Progenitor cell of endocrine pancreas (in vitro differentiated cells): ENCODE results near the gene SERPINB6. TPM values are rescaled to one million over a fixed set of nuclear protein-coding genes. Genes with fewer than 3 reads are reported as not detected.

Source experiments
- DNase-seq: peaks from one replicate; pipeline ENCODE4 v3.0.0; 2021; ENCODE audit warnings: low spot score; ENCODE audit not compliant: unreplicated experiment
- H3K27ac Mint-ChIP-seq: 2 replicates; pipeline ENCODE4 v1.8.0; 2021; ENCODE audit warnings: mild to moderate bottlenecking, moderate library complexity, mixed read lengths
- H3K27me3 Mint-ChIP-seq: 2 replicates; pipeline ENCODE4 v1.8.0; 2021; ENCODE audit warnings: mixed read lengths
- H3K36me3 Mint-ChIP-seq: 2 replicates; pipeline ENCODE4 v1.8.0; 2022; ENCODE audit warnings: mixed read lengths; ENCODE audit not compliant: insufficient read depth
- H3K4me1 Mint-ChIP-seq: 2 replicates; pipeline ENCODE4 v1.8.0; 2021; ENCODE audit warnings: low read depth, mixed read lengths
- H3K4me3 Mint-ChIP-seq: 2 replicates; pipeline ENCODE4 v1.8.0; 2021; ENCODE audit warnings: low read depth, mild to moderate bottlenecking, moderate library complexity, mixed read lengths
- H3K9me3 Mint-ChIP-seq: 2 replicates; pipeline ENCODE4 v1.8.0; 2021; ENCODE audit warnings: low read depth, mixed read lengths
- total RNA-seq: library from RNA; stranded (reverse); gene quantifications from 2 replicates; pipeline ENCODE4 v1.2.1, GENCODE V29; 2021
- TF ChIP-seq, protein P1 (sequence below): fragments of 200-600 bp; sonication (generic); IDR thresholded peaks from one replicate; pipeline ENCODE4 v1.5.0; 2021; ENCODE audit warnings: antibody characterized with exemption, mild to moderate bottlenecking; ENCODE audit not compliant: unreplicated experiment

Gene SERPINB6
- total RNA-seq, 1 donor from 2014 or later: 226 TPM

DNA sequence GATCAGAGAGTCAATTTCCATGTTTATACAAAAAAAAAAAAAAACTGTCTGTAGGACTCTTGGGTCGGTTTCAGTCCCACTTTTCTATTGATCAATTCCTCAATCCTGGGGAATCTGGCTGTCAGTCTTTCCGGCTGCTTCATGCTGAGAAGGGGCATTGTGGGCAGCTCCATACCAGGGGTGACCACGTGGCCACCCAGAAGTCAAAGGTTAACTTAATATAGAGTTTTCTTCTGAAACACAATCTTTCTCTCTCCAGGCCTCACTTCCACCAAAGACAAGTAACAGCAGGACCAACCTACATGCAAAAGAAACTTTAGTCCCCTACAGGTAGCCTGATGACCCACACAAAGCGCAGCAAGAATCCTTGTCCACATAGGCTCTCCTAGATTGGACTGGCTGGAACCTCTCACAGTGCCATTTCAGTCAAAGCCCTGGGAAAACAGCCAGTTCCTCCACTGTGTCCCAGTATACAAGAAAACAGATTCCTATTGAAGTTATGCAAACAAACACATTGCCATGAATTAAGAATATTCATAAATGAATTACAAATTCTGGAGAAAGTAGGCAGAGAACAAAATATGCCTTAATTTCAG is 49.7 kb downstream of the SERPINB6 start:
- Mint-ChIP-seq H3K4me1 (peaks cover 31% of the 10 kb centered on the region), H3K9me3 (peaks cover 3% of the 10 kb centered on the region), H3K27me3 (no peaks in the 10 kb centered on the region), H3K27ac (peak overlapping the region; percentile 26), H3K36me3 (peaks cover 3% of the 10 kb centered on the region), H3K4me3 (no peak overlapping the region)
- TF ChIP-seq, protein P1, sequence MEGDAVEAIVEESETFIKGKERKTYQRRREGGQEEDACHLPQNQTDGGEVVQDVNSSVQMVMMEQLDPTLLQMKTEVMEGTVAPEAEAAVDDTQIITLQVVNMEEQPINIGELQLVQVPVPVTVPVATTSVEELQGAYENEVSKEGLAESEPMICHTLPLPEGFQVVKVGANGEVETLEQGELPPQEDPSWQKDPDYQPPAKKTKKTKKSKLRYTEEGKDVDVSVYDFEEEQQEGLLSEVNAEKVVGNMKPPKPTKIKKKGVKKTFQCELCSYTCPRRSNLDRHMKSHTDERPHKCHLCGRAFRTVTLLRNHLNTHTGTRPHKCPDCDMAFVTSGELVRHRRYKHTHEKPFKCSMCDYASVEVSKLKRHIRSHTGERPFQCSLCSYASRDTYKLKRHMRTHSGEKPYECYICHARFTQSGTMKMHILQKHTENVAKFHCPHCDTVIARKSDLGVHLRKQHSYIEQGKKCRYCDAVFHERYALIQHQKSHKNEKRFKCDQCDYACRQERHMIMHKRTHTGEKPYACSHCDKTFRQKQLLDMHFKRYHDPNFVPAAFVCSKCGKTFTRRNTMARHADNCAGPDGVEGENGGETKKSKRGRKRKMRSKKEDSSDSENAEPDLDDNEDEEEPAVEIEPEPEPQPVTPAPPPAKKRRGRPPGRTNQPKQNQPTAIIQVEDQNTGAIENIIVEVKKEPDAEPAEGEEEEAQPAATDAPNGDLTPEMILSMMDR: no peak
- no peak for DNase-seq

DNA sequence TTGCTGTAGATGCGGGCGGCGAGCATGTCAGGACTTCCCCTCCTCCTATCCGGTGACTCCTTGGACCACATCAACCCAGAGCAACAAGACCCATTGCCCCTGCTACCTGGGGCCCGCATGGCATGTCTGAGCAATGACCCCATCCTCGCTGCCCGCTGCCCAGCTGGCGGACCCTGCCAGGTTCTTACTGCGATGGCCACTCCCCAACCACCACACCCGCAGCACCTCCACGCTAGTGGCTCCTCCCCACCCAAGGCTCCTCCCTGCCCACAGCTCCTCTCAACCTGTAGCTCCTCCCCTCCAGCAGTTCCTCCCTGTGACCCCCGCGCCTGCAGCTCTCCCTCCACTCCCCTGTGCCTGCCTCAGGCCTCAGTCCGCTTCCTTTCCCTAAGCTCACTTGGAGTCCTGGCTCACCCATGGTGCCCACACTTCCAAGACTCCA is 50.7 kb downstream of the SERPINB6 start:
- no peak for DNase-seq
- TF ChIP-seq, protein P1: no peak
- peaks cover 22% of the 10 kb centered on the region for H3K4me1 Mint-ChIP-seq
- H3K36me3 Mint-ChIP-seq: peaks cover 3% of the 10 kb centered on the region
- H3K4me3 Mint-ChIP-seq: no peak overlapping the region
- peaks cover 3% of the 10 kb centered on the region for H3K9me3 Mint-ChIP-seq
- no peak overlapping the region for H3K27ac Mint-ChIP-seq
- no peaks in the 10 kb centered on the region for H3K27me3 Mint-ChIP-seq

DNA sequence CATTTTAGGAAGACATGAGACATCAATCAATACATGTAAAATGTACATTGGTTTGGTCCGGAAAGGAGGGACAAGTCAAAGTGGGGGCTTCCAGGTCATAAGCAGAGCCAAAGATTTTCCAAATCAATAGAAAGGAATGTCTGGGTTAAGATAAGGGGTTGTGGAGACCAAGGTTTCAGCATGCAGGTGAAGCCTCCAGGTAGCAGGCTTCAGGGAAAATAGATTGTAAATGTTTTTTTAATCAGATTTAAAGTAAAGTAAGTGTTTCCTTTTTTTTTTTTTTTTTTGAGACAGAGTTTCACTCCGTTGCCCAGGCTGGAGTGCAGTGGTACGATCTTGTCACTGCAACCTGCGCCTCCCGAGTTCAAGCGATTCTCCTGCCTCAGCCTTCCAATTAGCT is 51.5 kb downstream of the SERPINB6 start:
- TF ChIP-seq, protein P1: no peak
- Mint-ChIP-seq H3K27me3 (no peaks in the 10 kb centered on the region), H3K4me3 (no peak overlapping the region), H3K27ac (peak overlapping the region; percentile 56), H3K9me3 (peaks cover 3% of the 10 kb centered on the region), H3K36me3 (peaks cover 3% of the 10 kb centered on the region), H3K4me1 (peaks cover 17% of the 10 kb centered on the region)
- no peak for DNase-seq

DNA sequence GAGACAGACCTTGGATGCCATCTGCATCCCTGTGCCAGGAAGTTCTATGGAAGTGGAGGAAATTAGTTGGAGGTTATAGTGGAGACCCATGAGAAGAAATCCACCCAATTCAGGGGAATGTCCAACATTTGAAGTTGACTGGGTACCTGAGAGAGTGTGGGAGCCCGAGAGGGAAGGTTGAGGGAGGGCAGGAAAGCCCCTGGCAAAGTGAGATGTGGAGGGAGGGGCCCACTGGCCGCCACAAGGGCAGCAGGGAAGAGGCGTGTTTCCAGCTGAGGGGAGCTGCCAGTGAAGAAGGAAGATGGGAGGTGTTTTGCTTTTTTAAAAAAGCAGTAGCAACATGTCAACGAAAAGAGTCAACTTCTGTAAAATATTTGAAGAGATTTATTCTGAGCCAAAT is 52.0 kb downstream of the SERPINB6 start:
- peak overlapping the region; percentile 56 for H3K27ac Mint-ChIP-seq
- TF ChIP-seq, protein P1: no peak

DNA sequence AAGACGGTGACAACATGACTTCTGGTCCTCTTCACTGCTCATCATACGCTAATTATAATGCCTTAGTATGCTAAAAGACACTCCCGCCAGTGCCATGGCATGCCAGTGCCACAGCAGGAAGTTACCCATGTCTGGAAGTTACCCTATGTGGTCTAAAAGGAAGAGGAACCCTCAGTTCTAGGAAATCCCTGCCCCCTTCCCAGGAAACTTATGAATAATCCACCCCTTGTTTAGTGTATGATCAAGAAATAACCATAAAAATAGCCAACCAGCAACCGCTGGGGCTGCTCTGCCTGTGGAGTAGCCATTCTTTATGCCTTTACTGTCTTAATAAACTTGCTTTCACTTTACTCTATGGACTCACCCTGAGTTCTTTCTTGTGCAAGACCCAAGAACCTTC is 52.4 kb downstream of the SERPINB6 start:
- H3K27ac Mint-ChIP-seq: no peak overlapping the region
- H3K4me1 Mint-ChIP-seq: peaks cover 16% of the 10 kb centered on the region
- peaks cover 3% of the 10 kb centered on the region for H3K9me3 Mint-ChIP-seq
- no peaks in the 10 kb centered on the region for H3K27me3 Mint-ChIP-seq
- H3K4me3 Mint-ChIP-seq: no peak overlapping the region
- DNase-seq: no peak
- TF ChIP-seq, protein P1: no peak
- H3K36me3 Mint-ChIP-seq: peaks cover 3% of the 10 kb centered on the region

More for the DNA sequence above, 52.0 kb downstream of the SERPINB6 start:
- Mint-ChIP-seq H3K9me3 (peaks cover 3% of the 10 kb centered on the region), H3K4me3 (no peak overlapping the region), H3K4me1 (peaks cover 15% of the 10 kb centered on the region), H3K27me3 (no peaks in the 10 kb centered on the region), H3K36me3 (peaks cover 3% of the 10 kb centered on the region)
- DNase-seq: no peak
